Suprapubic skin (tissue), 4 donors: ENCODE results near the gene FAM163B. TPM values are rescaled to one million over a fixed set of nuclear protein-coding genes. Genes with fewer than 3 reads are reported as not detected.

Source experiments
- DNase-seq, 2 donors: peaks; one replicate each; pipeline ENCODE4 v3.0.0-alpha.2; 2019; ENCODE audit warnings: low spot score in 2 of 2
- H3K27ac ChIP-seq: fragments of 200-600 bp; sonication (generic); one replicate; pipeline ENCODE4 v1.5.1; 2019
- H3K27me3 ChIP-seq: fragments of 200-600 bp; sonication (generic); one replicate; pipeline ENCODE4 v1.5.1; 2019
- H3K36me3 ChIP-seq: fragments of 200-600 bp; sonication (generic); one replicate; pipeline ENCODE4 v1.5.1; 2019
- H3K4me1 ChIP-seq: fragments of 200-600 bp; sonication (generic); one replicate; pipeline ENCODE4 v1.5.1; 2019
- H3K4me3 ChIP-seq: fragments of 200-600 bp; sonication (generic); one replicate; pipeline ENCODE4 v1.5.1; 2019; ENCODE audit warnings: mild to moderate bottlenecking
- H3K9me3 ChIP-seq: fragments of 200-600 bp; sonication (generic); one replicate; pipeline ENCODE4 v1.5.1; 2019
- EP300 ChIP-seq: sonication (generic); formaldehyde crosslinking; IDR thresholded peaks from one replicate; pipeline ENCODE4 v1.6.1; 2017; ENCODE audit warnings: antibody characterized with exemption
- POLR2A ChIP-seq, 2 donors: fragments of 450-650 bp; IDR thresholded peaks; one replicate each; pipeline ENCODE4 v1.6.1; 2017; ENCODE audit warnings: antibody characterized with exemption in 2 of 2, mild to moderate bottlenecking in 2 of 2, moderate library complexity in 2 of 2
- POLR2AphosphoS5 ChIP-seq, 3 donors: sonication (generic); formaldehyde crosslinking; IDR thresholded peaks; one replicate each; pipeline ENCODE4 v1.6.1; 2017; ENCODE audit warnings: antibody characterized with exemption in 3 of 3
- WGBS: methylation state at CpG from one replicate; pipeline ENCODE4 v1.1.5; 2018; 5-methylcytosine and 5-hydroxymethylcytosine counted together
- total RNA-seq, 4 donors: library from RNA; depleted of rRNA; stranded (reverse); fragments of >200 nt; gene quantifications; one replicate each; pipeline ENCODE4 v1.1.0, GENCODE V29; 2016
- TF ChIP-seq, protein P1 (sequence below), 2 donors: fragments of 200-600 bp in 1 of 2; fragments of 450-650 bp in 1 of 2; sonication (generic) in 1 of 2; IDR thresholded peaks; one replicate each; pipeline ENCODE4 v1.5.1; 2016 to 2019; ENCODE audit warnings: antibody characterized with exemption in 2 of 2, mild to moderate bottlenecking in 1 of 2, moderate library complexity in 1 of 2

Gene FAM163B
- total RNA-seq, 4 donors from 2014 or later: not detected

DNA sequence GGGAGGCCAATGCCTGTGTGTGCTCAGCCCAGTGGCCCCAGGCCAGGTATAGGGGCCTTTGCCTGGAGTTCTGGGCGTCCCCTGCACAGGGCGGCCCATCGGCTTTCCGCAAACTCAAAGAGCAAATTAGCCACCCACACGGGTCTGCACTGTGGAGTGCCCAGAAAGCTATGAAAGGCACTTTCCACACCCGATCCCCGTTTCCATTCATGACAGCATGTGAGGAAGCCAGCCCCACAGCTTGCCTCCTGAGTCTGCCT lies 32.1 kb upstream of the FAM163B start:
- H3K27me3 ChIP-seq: peaks cover 28% of the 10 kb centered on the region
- no peak for DNase-seq
- TF ChIP-seq POLR2AphosphoS5 (IDR thresholded peaks at IDR 0.05): no peak

DNA sequence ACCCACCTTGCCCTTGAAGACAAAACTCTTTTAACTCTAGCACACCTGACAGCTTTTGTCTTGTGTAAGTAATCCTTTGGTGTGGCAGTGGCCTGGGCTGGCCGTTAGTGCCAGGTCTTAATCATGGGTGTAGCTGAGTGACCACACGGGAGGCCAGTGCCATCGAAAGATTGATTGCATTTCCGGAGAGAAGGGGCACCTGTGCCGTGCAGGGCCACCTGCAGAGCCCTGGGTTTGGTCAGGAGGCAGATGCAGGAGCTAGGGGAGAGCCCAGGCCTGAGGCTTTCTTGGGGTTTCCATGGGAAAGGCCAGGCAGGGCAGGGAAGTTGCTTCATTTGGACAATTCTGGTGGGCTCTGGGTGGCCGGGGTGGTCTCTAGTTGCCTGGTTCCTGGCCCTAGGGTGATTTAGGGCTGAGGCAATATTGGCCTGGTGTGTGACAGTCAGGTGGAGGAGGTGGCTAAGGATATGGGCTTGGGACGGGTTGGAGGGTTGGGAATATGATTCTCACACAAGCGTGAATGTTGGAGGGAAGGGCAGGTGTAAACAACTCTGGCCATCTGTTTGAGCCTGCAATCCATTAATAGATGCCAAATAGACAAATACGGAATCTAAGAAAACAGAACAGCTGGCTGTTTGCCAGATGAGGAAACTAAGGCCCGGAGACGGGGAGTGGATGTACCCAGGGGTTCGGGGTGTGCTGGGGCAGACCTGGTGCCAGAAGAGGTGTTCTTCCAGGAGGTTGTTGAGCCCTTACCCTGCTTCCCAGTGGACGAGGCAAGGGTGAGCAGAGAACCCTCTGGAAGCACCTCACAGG lies 31.6 kb upstream of the FAM163B start:
- 83% methylated on average over 11 of the region's 13 CpGs for WGBS
- Histone ChIP-seq H3K27me3 (peaks cover 26% of the 10 kb centered on the region), H3K36me3 (no peaks in the 10 kb centered on the region)

More for the DNA sequence above, 32.1 kb upstream of the FAM163B start:
- Histone ChIP-seq H3K4me1 (no peaks in the 10 kb centered on the region), H3K9me3 (no peaks in the 10 kb centered on the region), H3K27ac (no peak overlapping the region), H3K36me3 (no peaks in the 10 kb centered on the region), H3K4me3 (no peak overlapping the region)
- WGBS: 67% methylated on average over 3 of the region's 7 CpGs

DNA sequence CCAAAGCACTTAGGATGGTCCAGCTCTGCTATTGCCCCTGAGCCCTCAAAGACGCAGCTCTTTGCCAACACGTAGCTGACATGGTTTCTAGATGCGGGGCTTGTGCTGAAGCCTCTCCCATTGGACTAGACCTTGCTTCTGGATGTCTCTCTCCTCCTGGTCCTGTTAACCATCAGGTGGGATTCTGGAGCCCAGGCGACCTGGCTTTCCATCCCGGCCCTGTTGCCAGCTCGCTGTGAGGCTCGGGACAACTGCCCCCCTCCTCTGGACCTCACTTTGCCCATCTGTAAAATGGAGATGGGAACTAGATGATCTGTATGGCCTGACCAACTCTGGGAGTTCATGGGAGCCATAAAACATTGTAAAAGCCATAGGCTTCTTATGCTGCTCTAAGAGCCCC lies 31.0 kb upstream of the FAM163B start:
- peaks cover 33% of the 10 kb centered on the region for H3K27me3 ChIP-seq
- DNase-seq: no peak
- TF ChIP-seq, protein P1, sequence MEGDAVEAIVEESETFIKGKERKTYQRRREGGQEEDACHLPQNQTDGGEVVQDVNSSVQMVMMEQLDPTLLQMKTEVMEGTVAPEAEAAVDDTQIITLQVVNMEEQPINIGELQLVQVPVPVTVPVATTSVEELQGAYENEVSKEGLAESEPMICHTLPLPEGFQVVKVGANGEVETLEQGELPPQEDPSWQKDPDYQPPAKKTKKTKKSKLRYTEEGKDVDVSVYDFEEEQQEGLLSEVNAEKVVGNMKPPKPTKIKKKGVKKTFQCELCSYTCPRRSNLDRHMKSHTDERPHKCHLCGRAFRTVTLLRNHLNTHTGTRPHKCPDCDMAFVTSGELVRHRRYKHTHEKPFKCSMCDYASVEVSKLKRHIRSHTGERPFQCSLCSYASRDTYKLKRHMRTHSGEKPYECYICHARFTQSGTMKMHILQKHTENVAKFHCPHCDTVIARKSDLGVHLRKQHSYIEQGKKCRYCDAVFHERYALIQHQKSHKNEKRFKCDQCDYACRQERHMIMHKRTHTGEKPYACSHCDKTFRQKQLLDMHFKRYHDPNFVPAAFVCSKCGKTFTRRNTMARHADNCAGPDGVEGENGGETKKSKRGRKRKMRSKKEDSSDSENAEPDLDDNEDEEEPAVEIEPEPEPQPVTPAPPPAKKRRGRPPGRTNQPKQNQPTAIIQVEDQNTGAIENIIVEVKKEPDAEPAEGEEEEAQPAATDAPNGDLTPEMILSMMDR (IDR thresholded peaks at IDR 0.05): no peak
- TF ChIP-seq EP300 (no peak), POLR2A (IDR thresholded peaks at IDR 0.05) (no peak), POLR2AphosphoS5 (IDR thresholded peaks at IDR 0.05) (no peak)
- 92% methylated on average over 5 of the region's 7 CpGs for WGBS
- no peaks in the 10 kb centered on the region for H3K36me3 ChIP-seq
- H3K27ac ChIP-seq: no peak overlapping the region
- no peaks in the 10 kb centered on the region for H3K4me1 ChIP-seq
- no peaks in the 10 kb centered on the region for H3K9me3 ChIP-seq
- no peak overlapping the region for H3K4me3 ChIP-seq

More for the DNA sequence above, 31.6 kb upstream of the FAM163B start:
- no peaks in the 10 kb centered on the region for H3K4me1 ChIP-seq
- no peaks in the 10 kb centered on the region for H3K9me3 ChIP-seq
- H3K27ac ChIP-seq: no peak overlapping the region
- H3K4me3 ChIP-seq: no peak overlapping the region
- TF ChIP-seq EP300: no peak
- TF ChIP-seq, protein P1 (IDR thresholded peaks at IDR 0.05): no peak
- no peak for TF ChIP-seq POLR2A (IDR thresholded peaks at IDR 0.05)
- TF ChIP-seq POLR2AphosphoS5 (IDR thresholded peaks at IDR 0.05): no peak
- DNase-seq: no peak

DNA sequence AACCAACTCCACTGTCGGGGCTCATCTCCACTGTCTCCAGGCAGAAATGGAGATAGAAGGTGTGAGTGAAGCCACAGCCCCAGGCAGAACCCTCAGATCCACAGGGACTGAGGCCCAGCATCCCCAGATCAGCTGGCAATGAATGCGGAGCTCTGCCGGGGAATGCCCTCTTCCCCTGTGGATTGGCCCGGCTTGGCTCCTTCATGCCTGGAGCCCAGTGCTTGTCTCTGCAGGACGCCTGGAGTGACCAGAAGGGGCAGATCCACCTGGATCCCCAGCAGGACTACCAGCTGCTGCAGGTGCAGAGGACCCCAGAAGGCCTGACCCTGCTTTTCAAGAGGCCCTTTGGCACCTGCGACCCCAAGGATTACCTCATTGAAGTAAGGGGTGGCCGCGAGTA lies 30.4 kb upstream of the FAM163B start:
- Histone ChIP-seq H3K4me3 (no peak overlapping the region), H3K36me3 (no peaks in the 10 kb centered on the region), H3K9me3 (no peaks in the 10 kb centered on the region), H3K27ac (no peak overlapping the region), H3K4me1 (no peaks in the 10 kb centered on the region), H3K27me3 (peaks cover 38% of the 10 kb centered on the region)
- DNase-seq: no peak
- TF ChIP-seq EP300 (no peak), POLR2A (IDR thresholded peaks at IDR 0.05) (no peak), POLR2AphosphoS5 (IDR thresholded peaks at IDR 0.05) (no peak)
- TF ChIP-seq, protein P1 (IDR thresholded peaks at IDR 0.05): no peak
- WGBS: no CpG with 5 or more reads among the region's 8 CpGs

DNA sequence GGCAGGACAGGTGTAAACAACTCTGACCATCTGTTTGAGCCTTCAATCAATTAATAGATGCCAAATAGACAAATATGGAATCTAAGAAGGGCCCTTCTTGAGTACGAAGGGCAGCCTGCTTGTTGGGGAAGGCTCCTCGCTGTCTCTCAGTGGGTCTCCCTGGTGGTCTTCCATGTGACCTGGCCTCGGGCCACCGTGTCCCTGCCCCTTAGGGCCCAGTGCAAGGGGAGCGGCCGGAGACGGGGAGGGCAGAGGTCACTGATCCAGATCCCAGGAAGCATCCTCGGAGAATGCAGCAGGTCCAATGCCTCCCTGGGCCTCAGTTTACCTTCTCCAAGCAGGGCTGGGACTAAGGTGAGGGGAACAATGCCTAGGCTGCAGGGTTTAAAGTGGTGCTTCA lies 29.5 kb upstream of the FAM163B start:
- 64% methylated on average over 8 of the region's 8 CpGs for WGBS
- H3K36me3 ChIP-seq: no peaks in the 10 kb centered on the region
- H3K9me3 ChIP-seq: no peaks in the 10 kb centered on the region
- TF ChIP-seq, protein P1 (IDR thresholded peaks at IDR 0.05): no peak
- no peak for TF ChIP-seq EP300
- no peak for TF ChIP-seq POLR2AphosphoS5 (IDR thresholded peaks at IDR 0.05)
- TF ChIP-seq POLR2A (IDR thresholded peaks at IDR 0.05): no peak
- H3K27ac ChIP-seq: no peak overlapping the region
- no peak for DNase-seq
- no peak overlapping the region for H3K4me3 ChIP-seq
- peaks cover 47% of the 10 kb centered on the region for H3K27me3 ChIP-seq
- no peaks in the 10 kb centered on the region for H3K4me1 ChIP-seq
